A549 (cell line): ENCODE data around the gene CABP2.

ENCODE experiments used
- CEBPB ChIP-seq, 2 experiments: fragments of >200 bp in 1 of 2; sonication (Bioruptor Twin) in 1 of 2; formaldehyde crosslinking in 1 of 2; IDR thresholded peaks; 2 replicates each; pipeline ENCODE4 v1.6.1; 2012 to 2016
- FOSL2 ChIP-seq, 2 experiments: fragments of 450-650 bp in 1 of 2; fragments of >200 bp in 1 of 2; sonication (Bioruptor Twin) in 1 of 2; formaldehyde crosslinking; IDR thresholded peaks; 2 replicates each; pipeline versions ENCODE4 v1.5.0 to v1.6.1; 2016 to 2020; ENCODE audit warnings: mild to moderate bottlenecking in 1 of 2, moderate library complexity in 1 of 2
- JUN ChIP-seq, 2 experiments: fragments of >200 bp; sonication (Bioruptor Twin); formaldehyde crosslinking; IDR thresholded peaks; 2 replicates in 1 of 2; 3 replicates in 1 of 2; pipeline ENCODE4 v1.6.1; 2016 to 2017
- KDM5A ChIP-seq: fragments of 200-600 bp; sonication (generic); IDR thresholded peaks from 2 replicates; pipeline ENCODE4 v1.6.1; 2016; ENCODE audit warnings: antibody characterized with exemption, mild to moderate bottlenecking
- MAZ ChIP-seq: fragments of 150-350 bp; IDR thresholded peaks from 2 replicates; pipeline ENCODE4 v1.6.1; 2014; ENCODE audit warnings: antibody characterized with exemption, low read depth, low read length, borderline replicate concordance
- PHF8 ChIP-seq: fragments of 200-600 bp; sonication (generic); IDR thresholded peaks from 2 replicates; pipeline ENCODE4 v1.6.1; 2016; ENCODE audit warnings: low read depth, mild to moderate bottlenecking, antibody characterized with exemption, moderate library complexity, borderline replicate concordance
- RCOR1 ChIP-seq: fragments of 150-350 bp; IDR thresholded peaks from 2 replicates; pipeline ENCODE4 v1.6.1; 2014; ENCODE audit warnings: antibody characterized with exemption, low read length, low read depth
- SMC3 ChIP-seq: fragments of >200 bp; sonication (Bioruptor Twin); formaldehyde crosslinking; IDR thresholded peaks from 3 replicates; pipeline ENCODE4 v1.6.1; 2018; ENCODE audit warnings: inconsistent platforms
- TP53 ChIP-seq: fragments of 250-450 bp; sonication (Bioruptor Pico); IDR thresholded peaks from 2 replicates; pipeline ENCODE4 v1.5.0; 2021; ENCODE audit warnings: mild to moderate bottlenecking, moderate library complexity
- ZNF302 ChIP-seq: fragments of 250-450 bp; sonication (Bioruptor Pico); IDR thresholded peaks from 2 replicates; pipeline ENCODE4 v1.9.0; 2021; ENCODE audit warnings: inconsistent platforms, mild to moderate bottlenecking, moderate library complexity
- TF ChIP-seq, protein P1 (sequence below): fragments of >200 bp; sonication (Bioruptor Twin); formaldehyde crosslinking; IDR thresholded peaks from 3 replicates; pipeline ENCODE4 v1.5.1; 2016
- TF ChIP-seq, protein P2 (sequence below): IDR thresholded peaks from 2 replicates; pipeline ENCODE4 v1.6.1; 2012
- TF ChIP-seq, protein P3 (sequence below): fragments of 450-650 bp; IDR thresholded peaks from 2 replicates; pipeline ENCODE4 v1.6.1; 2014; ENCODE audit warnings: antibody characterized with exemption
- TF ChIP-seq, protein P4 (sequence below): fragments of >200 bp; sonication (Bioruptor Twin); formaldehyde crosslinking; IDR thresholded peaks from 3 replicates; pipeline ENCODE4 v1.6.1; 2016

DNA sequence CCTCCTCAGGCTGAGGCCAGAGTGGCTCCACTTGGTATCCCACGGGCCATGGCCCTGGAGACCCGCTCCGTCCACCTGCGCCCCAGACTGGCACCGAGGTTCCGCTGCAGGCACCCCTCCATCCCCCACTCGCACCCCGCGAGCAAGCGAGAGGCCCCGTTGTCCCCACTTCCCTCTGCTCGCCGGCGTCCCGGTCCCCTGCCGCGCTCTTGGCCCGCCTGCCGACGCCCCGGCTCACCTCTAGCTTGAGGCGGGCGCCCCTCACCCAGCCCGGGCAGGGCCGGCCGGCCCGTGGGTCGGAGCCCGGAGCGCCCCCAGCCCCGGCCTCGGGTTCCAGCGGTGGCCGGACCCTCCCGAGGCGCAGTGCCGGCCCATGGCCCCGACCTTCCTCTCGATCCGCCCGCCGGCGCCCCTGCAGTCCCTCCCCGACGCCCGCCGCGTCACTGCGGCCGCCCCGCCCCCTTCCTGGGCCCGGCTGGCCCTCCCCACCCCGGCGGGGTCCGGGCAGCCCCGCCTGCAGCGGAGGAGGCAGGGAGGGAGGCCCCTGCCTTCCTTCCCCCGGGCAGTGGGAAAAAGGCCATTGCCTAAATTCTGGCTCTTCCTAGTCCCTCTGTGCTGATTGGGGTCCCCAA, 18.2 kb downstream of the CABP2 start, which contains the start of gene PITPNM1:
- TF ChIP-seq SMC3: no peak
- TF ChIP-seq, protein P1, sequence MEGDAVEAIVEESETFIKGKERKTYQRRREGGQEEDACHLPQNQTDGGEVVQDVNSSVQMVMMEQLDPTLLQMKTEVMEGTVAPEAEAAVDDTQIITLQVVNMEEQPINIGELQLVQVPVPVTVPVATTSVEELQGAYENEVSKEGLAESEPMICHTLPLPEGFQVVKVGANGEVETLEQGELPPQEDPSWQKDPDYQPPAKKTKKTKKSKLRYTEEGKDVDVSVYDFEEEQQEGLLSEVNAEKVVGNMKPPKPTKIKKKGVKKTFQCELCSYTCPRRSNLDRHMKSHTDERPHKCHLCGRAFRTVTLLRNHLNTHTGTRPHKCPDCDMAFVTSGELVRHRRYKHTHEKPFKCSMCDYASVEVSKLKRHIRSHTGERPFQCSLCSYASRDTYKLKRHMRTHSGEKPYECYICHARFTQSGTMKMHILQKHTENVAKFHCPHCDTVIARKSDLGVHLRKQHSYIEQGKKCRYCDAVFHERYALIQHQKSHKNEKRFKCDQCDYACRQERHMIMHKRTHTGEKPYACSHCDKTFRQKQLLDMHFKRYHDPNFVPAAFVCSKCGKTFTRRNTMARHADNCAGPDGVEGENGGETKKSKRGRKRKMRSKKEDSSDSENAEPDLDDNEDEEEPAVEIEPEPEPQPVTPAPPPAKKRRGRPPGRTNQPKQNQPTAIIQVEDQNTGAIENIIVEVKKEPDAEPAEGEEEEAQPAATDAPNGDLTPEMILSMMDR: no peak
- no peak for TF ChIP-seq RCOR1
- no peak for TF ChIP-seq FOSL2 (IDR thresholded peaks at IDR 0.05)
- TF ChIP-seq FOSL2 (CRISPR knock-in tag; IDR thresholded peaks at IDR 0.05): no peak
- no peak for TF ChIP-seq MAZ
- no peak for TF ChIP-seq TP53 (CRISPR knock-in tag)
- TF ChIP-seq, protein P2, sequence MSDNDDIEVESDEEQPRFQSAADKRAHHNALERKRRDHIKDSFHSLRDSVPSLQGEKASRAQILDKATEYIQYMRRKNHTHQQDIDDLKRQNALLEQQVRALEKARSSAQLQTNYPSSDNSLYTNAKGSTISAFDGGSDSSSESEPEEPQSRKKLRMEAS: 0 out of 2 replicates have a peak, but pooled peaks have one; percentile 2
- TF ChIP-seq, protein P3, sequence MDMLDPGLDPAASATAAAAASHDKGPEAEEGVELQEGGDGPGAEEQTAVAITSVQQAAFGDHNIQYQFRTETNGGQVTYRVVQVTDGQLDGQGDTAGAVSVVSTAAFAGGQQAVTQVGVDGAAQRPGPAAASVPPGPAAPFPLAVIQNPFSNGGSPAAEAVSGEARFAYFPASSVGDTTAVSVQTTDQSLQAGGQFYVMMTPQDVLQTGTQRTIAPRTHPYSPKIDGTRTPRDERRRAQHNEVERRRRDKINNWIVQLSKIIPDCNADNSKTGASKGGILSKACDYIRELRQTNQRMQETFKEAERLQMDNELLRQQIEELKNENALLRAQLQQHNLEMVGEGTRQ: no peak
- TF ChIP-seq JUN (IDR thresholded peaks at IDR 0.05): no peak; a peak in 1 of 5 replicates
- no peak for TF ChIP-seq ZNF302 (CRISPR knock-in tag)
- no peak for TF ChIP-seq CEBPB (IDR thresholded peaks at IDR 0.05)
- TF ChIP-seq, protein P4, sequence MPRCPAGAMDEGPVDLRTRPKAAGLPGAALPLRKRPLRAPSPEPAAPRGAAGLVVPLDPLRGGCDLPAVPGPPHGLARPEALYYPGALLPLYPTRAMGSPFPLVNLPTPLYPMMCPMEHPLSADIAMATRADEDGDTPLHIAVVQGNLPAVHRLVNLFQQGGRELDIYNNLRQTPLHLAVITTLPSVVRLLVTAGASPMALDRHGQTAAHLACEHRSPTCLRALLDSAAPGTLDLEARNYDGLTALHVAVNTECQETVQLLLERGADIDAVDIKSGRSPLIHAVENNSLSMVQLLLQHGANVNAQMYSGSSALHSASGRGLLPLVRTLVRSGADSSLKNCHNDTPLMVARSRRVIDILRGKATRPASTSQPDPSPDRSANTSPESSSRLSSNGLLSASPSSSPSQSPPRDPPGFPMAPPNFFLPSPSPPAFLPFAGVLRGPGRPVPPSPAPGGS: no peak
- TF ChIP-seq KDM5A: no peak
- TF ChIP-seq PHF8: no peak; the same call in 1 of the 2 replicates
